Measurements from ENCODE around the gene SARNP.

SARNP gene

DNA sequence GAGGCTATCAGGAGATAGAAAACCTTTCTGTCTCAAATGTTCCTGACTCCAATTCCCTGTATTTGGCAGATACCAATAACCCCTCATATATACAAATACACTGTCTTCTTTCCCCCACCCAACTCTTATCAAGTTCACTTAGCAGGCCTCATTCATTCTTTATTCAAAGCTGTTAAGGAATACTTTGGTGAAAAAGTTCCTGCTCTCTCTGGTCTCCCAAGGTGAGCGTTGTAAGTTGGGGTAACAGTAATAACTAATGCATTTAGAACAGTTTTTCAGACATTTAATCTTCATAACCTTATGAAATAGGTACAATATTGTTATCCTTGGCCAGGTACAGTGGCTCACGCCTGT lies 78.5 kb downstream of the SARNP start:
- no peak for DNase-seq

DNA sequence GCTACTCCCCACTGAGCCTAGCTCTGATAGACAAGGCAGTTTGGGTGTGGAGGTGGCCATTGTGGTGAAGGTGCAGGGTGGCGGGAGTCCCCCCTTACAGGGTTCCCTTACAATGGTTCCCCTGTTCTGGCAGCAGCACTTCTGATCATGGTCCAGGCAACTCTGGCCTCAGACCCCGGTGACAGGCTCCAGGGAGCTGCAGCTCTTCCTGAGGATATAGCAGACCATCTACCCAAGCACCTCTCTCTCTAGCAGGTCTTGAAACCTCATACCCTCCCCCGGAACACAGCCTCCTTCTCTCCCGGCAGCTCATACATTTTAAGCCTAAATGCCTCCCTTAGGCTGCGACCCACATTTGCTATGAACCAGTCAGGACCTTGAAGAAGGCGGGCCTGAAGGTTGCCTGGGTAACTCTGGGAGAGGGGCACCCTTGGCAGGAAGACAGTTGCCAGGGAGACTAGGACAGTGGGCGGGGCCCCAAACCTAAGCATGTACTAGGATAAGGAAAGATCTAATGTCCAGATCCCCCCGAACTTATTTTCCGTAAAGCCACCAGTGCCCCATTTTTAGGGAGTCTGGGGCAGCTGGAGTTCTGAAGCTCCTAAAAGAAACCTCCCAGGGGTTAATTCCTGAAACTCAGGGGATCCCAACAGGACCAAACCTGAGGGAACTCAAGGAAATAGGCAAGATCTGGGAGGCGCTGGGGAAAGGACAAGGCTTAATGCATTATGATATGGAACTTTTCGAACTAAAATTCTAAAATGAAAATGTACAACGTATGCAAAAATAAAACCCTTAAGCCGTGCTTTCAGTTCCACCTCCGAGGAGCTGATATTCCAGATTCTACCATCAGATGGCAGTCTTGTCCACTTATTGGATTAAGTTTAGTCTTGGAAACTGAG lies 79.2 kb downstream of the SARNP start:
- DNase-seq = peak; percentile 91

DNA sequence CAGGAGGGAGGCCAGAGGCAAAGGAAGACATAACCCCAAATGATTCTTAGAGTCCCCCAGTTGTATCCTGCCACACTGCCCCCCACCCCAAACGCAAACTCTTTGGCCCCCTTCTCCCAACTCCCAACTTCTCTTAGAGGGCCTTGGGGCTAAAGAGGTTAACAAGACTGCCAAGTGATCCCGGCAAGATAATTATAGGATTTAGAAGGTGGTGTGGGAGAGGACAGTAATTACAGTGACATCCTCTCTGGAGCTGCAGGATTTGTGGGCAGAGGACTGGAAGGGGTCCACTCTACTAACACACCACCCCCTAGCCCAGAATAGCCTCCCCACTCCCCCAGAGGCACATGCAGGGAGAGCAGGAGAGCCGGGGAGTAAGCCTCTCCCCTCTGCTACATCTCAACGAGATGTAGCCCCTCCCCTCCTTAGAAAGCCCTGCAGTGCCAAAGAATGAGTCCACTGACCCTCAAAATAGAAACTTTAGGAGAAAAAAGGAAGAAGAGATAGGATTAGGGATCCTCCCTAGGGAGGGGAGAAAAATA lies 79.9 kb downstream of the SARNP start:
- DNase-seq = no peak

DNA sequence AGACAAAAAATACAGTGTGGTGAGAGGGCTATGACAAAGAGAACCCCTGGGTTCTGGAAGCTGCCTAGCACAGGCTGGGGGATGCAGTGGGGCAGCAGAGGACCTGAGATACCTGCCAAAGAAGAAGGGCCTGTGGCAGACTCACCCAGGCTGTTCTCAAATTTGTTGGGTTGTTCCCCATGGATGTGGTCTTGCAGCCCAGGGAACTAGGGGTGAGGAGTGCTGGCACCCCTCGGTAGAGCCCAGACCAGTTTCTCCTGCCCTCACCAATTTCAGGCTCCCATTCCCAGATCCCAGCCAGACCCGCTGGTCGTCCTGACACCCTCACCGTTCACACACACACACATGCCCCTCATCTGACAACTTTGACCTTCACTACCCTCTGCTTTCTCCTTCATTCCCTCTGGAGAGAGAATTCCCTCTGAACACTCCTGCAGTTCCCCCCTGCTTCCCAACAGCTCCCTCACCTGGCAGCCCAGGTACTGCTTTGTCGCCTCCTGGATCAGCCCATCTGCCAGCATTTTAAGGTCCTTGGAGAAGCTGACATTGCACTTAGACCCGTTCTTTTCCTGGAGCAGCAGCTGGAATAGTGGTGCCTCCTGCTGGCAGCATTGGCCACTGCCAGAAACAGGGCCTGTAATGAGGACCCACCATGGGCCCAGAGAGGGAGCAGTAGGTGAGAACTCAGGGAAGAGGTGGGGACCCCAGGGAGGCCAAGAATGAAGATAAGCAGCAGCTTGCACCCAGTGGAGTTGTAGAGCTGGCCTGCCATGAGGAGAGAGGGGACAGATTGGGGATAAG lies 80.5 kb downstream of the SARNP start:
- peak; percentile 72 for DNase-seq

DNA sequence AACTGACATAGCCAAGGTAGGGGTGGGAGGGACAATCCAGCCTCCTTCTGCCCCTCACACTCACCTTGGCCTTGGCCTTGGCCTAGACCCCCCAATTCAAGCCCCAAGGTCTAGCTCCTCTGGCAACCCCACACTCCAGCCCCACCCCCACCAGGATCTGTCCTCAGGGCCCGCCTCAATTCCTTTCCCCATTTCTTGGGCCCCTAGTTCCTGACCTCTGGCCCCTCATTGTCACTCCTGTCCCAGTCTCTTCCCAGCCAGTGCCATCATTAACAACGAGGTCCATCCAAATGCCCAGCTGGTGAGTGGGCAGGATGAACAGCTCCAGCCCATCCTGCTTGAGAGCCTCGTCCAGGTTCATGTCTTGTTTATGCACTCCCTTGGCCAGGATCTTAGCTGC lies 81.4 kb downstream of the SARNP start:
- DNase-seq = no peak

DNA sequence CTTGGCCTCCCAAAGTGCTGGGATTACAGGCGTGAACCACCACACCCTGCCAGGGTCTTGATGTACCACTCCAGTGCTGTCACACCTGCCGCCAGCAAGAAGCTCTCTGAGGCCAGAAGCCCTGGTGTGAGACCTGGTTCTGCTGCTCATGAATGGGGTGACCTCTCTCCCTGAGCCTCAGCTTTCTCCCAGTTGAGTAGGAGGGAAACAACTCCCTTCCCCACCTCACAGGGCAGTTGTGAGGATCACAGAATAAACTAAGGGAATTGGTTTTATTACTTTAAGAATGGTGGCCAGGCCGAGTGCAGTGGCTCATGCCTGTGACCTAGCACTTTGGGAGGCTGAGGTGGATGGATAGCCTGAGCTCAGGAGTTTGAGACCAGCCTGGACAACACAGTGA lies 82.9 kb downstream of the SARNP start:
- DNase-seq = no peak

DNA sequence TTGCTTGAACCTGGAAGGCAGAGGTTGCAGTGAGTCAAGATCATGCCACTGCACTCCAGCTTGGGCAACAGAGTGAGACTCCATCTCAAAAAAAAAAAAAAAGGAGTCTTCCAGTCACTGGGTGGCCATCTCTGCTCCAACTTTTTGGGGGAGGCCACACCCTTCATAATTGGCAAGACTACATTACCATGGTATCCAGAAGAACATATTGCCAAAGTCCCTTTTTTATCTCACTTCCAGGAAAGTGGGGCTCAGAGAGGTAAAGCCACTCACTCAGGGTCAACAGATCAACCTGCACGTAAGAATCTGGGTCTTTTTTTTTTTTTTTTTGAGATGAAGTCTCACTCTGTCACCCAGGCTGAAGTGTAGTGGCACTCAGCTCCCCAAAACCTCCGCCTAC lies 83.7 kb downstream of the SARNP start:
- no peak for DNase-seq

DNA sequence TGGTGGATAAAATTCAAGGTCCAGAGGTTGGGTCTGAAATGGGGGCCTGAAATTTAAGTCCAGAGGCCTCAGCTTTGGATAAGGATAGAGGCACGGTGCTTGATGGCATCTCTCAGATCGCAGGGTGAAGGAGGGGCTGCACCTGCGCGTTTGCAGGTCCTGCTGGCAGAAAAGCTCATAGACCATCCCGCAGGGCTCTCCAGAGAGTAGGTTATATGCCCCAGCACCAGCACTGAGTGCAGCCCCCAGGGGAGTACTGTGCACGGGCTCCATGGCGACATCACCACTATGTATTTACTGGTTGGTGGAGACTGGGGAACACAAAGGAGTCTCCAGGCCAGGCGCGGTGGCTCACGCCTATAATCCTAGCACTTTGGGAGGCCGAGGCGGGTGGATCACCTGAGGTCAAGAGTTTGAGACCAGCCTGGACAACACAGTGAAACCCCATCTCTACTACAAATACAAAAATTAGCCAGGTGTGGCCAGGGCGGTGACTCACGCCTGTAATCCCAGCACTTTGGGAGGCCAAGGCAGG lies 84.4 kb downstream of the SARNP start:
- DNase-seq = no peak

DNA sequence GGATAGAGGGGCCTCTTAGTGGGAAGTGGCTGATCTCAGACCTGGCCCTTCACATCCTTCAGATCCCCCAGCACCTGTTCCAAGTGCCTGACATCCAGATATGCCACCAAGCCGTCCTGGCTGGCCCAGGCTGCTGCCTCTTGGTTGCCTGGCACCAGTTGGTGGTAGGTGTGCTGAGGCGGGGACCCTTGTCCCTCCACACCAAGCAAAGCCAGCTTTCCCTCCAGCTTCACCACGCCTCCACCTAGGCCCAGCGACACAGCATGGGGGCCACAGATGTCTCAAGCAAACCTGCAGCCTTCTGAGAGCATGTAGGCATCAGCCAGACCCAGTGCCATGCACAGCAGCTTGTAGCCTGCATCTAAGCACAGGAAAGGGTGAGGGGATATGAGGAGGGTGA lies 85.2 kb downstream of the SARNP start:
- DNase-seq = no peak

DNA sequence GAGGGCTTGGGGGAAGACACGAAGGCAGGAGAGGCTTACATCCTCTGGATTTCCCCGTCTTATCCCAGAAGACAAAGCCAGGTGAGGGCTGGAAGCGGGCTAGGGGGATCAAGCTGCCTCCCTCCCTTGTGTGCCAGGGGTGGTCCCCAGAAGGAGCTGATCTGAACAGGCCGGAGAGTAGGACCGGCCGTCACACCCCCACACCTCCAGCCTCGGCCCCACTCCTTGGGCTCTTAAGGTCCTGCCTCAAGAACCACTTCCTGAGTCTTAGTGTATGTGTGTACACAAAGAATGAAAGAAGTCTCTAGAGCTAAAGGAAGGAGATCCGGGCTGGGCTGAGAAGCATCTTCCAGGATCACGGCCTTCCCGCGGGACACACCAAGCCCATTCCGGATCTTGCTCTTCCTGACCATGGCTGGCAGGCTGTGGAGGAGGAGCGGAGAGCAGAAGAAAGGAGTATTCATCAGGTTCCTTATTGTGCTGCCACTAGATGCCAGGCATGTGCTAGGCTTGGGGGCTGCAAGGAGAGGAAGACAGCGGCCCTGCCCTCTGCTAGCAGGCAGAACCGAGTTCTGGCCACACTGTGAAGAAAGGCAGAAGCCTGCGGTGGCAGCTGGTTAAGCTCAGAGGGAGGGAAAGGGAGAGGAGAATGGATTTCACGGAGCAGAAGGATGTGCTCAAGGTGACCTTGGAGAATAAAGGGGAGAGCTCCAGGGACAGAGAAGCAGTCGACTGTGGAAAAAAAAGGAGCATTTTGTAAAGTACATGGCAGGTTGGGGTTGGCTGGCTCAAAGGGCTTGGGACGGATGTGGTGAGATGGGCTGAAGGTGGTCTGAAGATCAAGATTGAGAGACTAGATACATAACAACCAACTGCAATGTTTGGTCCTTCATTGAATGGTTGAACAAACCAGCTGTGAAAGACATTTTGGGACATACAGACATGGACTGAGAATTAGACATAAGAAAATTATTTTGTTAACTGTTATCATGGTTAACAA lies 87.4 kb downstream of the SARNP start:
- DNase-seq = peak; percentile 39

DNA sequence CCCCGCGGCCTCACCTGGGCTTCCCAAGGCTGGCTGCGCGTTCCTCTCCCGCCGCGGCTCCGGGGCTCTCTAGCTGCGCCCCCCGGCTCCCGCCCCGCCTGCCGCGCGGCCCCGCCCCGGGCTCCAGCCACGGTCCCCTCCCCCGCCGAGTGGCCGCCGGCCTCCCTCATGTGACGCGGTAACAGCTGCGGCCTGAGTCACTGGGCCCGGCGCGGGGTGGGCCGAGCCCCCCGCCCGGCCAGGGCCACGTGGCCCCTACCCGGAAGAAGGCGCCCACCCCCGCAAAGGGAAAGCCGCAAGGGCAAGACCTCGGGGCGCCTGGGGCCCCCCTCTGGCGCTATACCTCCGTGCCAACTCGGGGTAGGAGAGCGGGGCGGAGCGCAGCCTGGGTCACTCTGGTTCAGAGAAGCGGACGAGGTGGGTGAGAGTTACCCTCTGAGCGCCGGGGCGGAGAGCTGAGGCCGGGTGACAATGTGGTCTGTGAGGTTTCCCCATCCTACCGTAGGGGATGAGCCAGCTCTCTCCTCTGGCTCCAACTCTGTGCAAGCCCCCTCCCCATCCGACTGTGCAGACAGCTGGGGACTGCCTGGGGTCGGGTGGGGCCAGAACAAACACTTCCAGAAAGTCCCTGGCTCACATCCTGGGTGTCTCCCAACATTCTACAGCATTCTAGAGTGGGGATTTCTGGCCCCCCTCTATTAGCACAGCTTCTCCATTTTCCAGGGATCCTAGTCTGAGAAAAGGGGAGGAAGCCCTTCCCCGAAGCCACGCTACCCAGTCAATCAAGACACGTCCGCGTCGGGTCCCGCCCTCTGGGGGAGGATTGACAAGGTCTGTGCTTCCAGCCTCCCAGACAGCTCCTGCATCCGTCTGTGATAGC lies 88.3 kb downstream of the SARNP start, which contains the start of gene CD63:
CD63 (minus strand) TSS at position 71 of the 880 bp plus-strand sequence. CDS start 668 bp downstream, outside the sequence.
- peak; percentile 64 for DNase-seq

DNA sequence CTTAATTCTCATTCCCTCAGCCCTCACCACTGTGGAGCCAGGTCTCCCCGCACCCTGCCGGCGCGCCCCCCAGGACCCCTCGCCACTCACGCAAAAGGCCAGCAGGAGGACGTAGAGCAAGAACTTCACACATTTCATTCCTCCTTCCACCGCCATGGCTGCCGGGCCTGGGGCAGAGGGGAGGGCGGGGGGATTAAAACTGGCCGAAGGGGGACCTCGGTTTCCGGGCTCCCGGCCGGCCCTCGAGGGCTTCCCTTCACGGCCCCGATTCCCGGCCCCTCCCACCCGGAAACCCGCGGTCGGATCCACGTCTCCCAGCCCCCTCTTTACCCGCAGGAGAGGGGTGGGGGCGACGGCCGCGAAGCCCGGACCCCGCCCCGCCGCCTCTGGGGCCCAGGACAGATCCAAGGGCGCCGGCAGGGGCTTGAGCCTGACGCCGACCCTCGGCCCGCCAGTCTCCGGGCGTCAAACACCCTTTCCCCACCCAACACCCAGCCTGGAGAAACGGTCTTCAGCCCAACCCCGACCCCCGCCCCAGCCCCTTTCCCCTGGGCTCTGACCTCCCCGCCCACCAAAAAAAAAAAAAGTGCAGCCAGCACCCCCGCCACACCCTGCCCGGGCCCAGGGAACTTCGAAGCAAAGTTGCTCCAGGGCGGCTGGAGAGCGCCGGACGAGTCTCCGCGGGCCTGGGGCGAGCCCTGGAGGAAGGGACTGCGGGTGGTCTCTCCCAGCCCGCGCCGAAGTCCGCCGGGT lies 89.2 kb downstream of the SARNP start:
- DNase-seq = no peak

DNA sequence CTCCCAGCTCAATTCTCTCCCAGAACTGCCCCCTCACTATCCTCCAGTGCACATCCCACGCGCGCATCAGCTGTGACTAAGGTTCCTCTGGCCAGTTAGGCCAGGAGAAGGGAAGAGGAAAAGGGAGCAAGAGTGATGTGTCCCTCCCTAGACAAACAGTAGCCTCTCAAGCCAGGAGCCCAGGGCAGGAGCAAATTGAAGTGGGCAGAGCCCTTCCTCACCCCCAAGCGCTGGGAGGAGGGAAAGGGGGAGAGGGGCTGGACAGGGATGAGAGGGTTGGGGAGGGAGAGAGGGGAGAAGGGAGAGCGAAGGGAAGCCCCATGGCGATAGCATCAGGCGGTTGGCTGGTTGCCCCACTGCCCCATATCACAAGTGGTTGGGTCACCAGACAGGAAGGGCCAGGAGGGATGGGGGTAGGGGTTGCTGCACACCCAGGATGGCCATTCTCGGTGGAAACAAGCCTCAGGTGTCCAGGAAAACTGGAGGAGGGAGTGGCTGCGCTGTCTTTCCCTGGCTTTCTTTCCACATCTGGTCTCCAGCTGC lies 89.8 kb downstream of the SARNP start:
- DNase-seq = no peak

DNA sequence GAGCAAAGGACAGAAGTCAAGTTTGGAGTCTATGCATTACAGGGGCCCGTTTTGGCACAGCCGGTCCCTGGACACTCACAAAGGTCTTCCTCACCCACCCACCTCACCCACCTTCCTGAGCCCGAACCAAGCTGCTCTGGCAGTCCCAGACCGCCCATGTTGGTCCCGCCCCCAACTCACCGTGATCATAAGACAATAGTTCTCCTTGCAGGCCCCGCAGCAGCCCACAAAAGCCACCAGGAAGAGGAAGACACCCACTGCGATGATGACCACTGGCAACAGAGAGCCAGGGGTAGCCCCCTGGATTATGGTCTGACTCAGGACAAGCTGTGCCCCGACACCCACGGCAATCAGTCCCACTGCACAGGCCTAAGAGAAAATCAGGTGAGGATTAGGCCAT lies 90.6 kb downstream of the SARNP start:
- DNase-seq = no peak

DNA sequence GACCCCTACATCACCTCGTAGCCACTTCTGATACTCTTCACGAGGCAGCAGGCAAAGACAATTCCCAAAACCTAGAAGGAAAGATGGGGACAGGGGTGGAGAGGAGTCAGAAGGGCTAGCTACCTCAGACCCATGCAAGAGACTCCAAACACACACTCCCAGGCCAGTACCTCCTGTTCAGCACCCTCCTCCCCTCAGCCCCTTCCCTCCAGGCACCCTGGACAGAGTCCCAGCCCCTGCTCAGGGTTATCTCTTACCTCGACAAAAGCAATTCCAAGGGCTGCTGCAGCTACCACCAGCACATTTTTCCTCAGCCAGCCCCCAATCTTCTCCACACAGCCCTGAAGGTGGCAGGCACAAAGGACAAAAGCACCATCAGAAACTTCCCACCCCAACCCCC lies 92.0 kb downstream of the SARNP start:
- no peak for DNase-seq

DNA sequence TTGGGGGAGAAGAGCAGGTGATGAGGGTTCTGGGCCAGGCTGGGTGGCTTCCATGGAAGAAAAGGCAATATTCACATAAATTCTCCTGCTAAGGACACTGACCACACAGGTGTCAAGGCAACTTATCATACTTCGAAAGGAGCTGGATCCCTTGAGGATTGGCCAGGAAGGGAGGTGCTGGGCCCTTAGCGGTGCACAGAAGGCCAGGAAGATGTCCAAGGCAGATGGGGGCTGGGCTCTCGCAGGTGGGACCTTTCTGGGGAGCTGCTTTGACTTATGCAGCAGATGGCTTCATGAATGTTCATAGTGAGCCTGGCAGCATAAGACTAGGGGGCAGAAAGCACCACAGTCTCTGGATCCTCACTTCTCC lies 92.6 kb downstream of the SARNP start:
- DNase-seq = no peak

DNA sequence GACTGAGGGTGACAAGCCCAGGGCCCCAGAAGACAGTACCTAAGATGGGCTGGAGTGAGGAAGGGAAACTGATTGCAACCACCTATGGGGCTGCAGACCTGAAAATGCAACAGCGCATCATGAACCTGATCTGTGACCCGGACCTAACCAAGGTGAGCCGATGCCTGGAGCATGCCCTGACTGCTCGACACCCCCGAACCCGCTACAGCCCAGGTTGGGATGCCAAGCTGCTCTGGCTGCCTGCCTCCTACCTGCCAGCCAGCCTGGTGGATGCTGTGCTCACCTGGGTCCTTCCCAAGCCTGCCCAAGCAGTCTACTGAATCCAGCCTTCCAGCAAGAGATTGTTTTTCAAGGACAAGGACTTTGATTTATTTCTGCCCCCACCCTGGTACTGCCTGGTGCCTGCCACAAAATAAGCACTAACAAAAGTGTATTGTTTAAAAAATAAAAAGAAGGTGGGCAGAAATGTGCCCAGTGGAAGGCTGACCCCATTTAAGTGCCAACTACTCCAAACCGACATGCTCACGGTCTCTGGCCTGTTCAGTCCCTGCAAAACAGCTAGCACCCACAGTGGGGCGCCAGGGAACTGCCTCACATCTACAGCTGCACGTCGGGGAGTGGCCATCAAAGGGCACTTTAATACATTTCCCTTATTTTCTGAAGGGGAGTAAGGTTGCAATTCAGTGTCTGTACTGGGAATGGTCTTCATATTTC lies 93.1 kb downstream of the SARNP start:
- peak; percentile 76 for DNase-seq

DNA sequence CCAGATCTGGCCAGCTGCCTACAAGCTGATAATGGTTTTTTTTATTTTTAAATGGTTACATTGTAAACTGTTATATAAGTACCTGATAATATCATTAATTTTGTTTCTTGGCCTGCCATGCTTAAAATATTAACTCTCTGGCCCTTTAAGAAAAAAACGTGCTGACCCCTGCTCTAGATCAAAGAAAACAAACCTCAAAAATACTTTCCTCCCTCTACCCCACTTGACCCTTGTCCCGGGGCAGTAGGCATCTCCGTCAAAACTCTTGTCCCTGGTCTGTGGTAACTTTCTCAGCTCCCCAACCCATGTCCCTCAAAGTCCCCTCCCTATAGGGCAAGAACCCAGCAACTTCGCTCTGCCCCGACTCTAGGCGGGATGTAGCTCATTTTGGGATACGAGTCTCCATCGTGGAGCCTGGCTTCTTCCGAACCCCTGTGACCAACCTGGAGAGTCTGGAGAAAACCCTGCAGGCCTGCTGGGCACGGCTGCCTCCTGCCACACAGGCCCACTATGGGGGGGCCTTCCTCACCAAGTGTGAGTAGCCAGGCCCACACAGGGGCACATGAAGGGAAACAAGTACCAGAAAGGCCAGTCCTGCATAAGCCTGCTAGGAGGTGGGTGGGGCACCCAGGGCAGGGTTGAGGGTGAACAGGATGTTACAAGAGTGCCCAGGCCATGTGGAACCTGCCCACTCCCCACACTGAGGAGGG lies 93.9 kb downstream of the SARNP start:
- no peak for DNase-seq

DNA sequence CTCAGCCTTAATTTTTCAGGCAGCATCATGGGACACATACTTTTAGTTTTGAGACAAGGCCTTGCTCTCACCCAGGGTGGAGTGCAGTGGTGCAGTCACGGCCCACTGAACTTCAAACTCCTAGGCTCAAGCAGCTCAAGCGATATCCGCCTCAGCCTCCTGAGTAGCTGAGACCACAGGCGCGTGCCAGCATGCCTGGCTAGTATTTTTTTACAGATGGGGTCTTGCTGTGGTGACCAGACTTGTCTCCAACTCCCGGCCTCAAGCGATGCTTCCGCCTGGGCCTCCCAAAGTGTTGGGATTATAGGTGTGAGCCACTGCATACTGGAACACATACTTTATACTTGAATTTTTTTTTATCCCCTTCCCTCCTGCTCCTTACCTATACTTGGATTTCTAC lies 94.6 kb downstream of the SARNP start:
- DNase-seq = no peak
